Activated CD8-positive, alpha-beta memory T cell treated with anti-CD3 and anti-CD28 coated beads, Interleukin-2, amount 50 U/mL, for 24 hours (primary cell): ENCODE measurements around the gene IGSF11.
"Not testable (repeated sequence)": the region's sequence is repeated elsewhere in the genome, so short reads cannot be mapped to it uniquely, and the experiment has no call there.

ENCODE experiments used
- DNase-seq: peaks from one replicate; pipeline ENCODE4 v3.0.0-alpha.2; 2020; ENCODE audit errors: extremely low read depth

The IGSF11 gene

DNA sequence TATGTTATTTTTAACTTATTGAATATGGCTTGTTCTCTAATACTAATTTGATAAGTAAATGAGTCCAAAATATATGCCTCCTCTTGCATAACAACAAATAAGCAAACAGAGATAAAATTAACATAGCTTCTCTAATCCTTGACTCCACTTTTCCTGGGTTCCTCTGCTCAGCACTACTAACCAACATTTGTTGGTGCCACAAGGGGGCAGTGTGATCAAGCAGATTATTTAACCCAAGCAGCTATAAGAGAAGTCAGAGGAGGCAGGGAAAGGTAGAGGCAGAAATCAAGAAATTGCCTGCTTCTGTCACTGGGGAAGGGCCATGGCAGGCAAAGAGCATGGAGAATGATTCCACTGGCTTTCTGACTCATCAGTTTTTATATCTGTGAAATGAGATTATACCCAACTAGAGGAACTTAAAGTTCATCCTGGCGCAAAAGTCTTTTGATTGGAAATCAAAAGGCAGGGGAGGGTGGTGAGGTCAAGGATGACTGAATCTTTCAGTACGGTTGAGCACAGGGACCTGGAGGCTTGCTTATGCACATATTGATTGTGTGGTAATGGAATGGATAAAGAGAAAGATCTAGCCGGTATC is 152.2 kb downstream of the IGSF11 start:
- peak; percentile 33 for DNase-seq

DNA sequence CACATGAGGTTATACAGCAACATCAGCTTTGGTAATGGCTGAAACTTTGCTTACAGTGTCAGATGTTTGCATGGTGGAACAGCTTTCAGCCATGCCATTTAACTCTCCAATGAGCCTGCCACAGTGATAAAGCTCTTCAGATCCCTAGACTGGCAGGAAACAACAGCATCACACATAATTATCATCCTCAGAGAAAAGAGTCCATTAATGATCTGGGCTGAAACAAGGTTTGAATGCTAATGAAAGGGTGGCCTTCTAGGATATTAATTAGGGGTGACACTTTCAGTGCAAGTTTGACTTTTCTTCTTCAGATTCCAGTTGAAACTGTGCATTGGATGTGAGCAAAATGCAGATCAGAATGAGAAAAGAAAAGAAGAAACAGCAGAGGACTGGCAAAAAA is 166.6 kb downstream of the IGSF11 start:
- DNase-seq = no peak

DNA sequence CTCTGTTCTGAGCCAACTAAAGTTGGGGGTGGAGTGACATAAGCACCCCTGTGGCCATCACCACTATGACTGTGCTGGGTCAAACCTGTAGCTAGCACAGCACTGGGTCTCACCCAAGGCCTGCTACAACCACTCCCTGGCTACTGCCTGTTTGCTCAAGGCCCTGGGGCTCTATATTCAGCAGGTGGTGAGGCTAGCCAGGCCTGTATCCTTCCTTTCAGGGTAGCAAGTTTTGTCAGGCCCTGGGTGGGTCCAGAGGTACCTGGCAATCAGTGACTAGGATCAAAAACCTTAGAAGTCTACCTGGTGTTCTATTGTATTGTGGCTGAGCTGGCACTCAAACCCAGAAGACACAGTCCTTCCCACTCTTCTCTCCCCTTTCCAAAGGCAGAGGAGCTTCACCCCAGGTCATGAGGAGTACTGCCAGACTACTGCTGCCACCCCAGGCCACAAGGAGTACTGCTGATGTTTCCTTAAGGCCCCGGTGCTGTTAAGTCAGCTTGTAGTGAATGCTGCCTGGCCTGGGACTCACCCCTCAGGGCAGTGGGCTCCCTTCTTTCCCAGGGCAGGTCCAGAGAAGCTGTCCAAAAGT is 170.8 kb downstream of the IGSF11 start:
- DNase-seq = no peak

DNA sequence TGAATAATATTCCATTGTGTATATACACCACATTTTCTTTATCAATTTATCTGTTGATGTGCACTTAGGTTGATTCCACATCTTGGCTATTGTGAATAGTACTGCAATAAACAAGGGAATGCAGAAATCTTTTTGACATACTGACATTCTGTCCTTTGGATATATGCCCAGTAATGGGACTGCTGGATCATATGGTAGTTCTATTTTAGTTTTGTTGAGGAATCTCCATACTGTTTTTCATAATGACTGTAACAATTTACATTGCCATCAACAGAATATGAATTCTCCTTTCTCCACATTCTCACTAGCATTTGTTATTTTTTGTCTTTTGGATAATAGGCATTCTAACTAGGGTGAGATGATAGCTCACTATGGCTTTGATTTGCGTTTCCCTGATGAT is 174.7 kb downstream of the IGSF11 start:
- DNase-seq = no peak

DNA sequence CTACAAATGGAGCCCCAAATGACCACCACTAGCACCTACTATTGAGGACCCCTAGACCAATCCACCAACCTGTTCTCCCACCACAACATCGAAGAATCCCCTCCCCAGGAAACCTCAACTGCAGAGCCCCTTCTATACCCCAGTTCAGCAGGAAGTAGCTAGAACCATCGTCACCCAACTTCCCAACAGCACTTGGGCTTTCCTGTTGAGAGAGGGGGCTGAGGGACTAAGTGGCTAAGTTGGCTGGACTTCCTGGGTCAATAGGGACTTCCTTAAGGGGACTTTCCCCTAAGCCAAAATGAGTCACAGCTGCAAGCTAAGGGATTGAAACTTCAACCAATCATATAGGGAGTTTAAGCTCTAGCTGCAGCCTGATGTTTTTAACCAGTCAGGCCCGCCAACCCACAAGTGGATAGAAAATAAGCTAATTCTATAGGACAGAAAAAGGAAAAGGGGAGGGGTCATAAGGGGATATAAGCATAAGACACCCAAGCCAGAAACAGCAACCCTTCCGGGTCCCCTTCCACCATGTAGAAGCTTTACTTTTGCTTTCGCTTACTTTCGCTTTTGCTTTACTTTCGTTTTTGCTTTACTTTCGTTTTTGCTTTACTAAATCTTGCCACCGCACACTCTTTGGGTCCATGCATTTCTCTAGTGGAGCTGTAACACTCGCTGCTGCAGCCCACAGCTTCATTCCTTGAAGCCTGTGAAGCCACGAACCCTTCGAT is 183.0 kb downstream of the IGSF11 start:
- not testable (repeated sequence) for DNase-seq

DNA sequence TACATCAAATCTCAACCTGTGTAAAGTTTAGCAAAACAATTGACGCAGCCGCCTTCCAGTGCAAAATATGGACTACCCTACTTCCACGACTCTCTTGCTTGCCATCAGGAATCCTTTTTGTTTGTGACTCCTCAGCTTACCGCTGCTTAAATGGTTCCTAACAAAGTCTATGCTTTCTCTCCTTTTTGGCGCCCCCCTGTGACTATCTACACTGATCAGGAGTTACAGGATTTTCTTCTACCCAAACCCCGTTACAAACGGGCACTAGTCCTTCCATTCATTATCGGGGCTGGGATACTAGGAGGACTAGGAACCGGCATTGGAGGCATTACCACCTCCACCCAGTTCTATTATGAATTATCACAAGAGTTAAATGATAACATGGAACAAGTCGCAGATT is 184.0 kb downstream of the IGSF11 start:
- DNase-seq = no peak
